Uterus (tissue), 4 donors: Measurements from ENCODE around the gene KCNJ18. TPM values are rescaled to one million over a fixed set of nuclear protein-coding genes. Genes with fewer than 3 reads are reported as not detected.
"Not testable (repeated sequence)": the region's sequence is repeated elsewhere in the genome, so short reads cannot be mapped to it uniquely, and the experiment has no call there.

Source experiments
- DNase-seq, 2 donors: peaks; one replicate each; pipeline ENCODE4 v3.0.0-alpha.2; 2019 to 2020
- H3K27ac ChIP-seq, 2 donors: fragments of 200-600 bp; sonication (generic); 1 replicate in 1 of 2; 2 replicates in 1 of 2; pipeline ENCODE4 v1.5.1; 2016 to 2018
- H3K27me3 ChIP-seq, 2 donors: fragments of 200-600 bp; sonication (generic); one replicate each; pipeline ENCODE4 v1.5.1; 2018 to 2019; ENCODE audit warnings: control low read depth in 1 of 2
- H3K36me3 ChIP-seq, 2 donors: fragments of 200-600 bp; sonication (generic); one replicate each; pipeline ENCODE4 v1.5.1; 2019; ENCODE audit warnings: control low read depth in 1 of 2
- H3K4me1 ChIP-seq, 2 donors: fragments of 200-600 bp; sonication (generic); one replicate each; pipeline ENCODE4 v1.5.1; 2018 to 2019; ENCODE audit warnings: control low read depth in 1 of 2
- H3K4me3 ChIP-seq, 2 donors: fragments of 200-600 bp; sonication (generic); 1 replicate in 1 of 2; 2 replicates in 1 of 2; pipeline ENCODE4 v1.5.1; 2018 to 2019; ENCODE audit warnings: mild to moderate bottlenecking in 1 of 2
- H3K9me3 ChIP-seq, 2 donors: fragments of 200-600 bp; sonication (generic); one replicate each; pipeline ENCODE4 v1.5.1; 2019; ENCODE audit warnings: control low read depth in 1 of 2
- POLR2A ChIP-seq, 2 donors: fragments of 450-650 bp; IDR thresholded peaks; one replicate each; pipeline ENCODE4 v1.6.1; 2016; ENCODE audit warnings: antibody characterized with exemption in 2 of 2, mild to moderate bottlenecking in 1 of 2, moderate library complexity in 1 of 2
- intact Hi-C: fragments of 100-400 bp; cut with DNase I; formaldehyde crosslinking; loops from one replicate; pipeline ENCODE4 v1.15.1; 2023; ENCODE audit warnings: low total_unique reads
- total RNA-seq, 4 donors: library from RNA; depleted of rRNA in 3 of 4; stranded (reverse); fragments of >200 nt in 3 of 4; gene quantifications; one replicate each; pipeline versions ENCODE4 v1.1.0 to v1.2.4, GENCODE V29; 2014 to 2023
- TF ChIP-seq, protein P1 (sequence below), 4 experiments: fragments of 200-600 bp in 2 of 4; fragments of 450-650 bp in 2 of 4; sonication (generic) in 2 of 4; IDR thresholded peaks; one replicate each; pipeline ENCODE4 v1.5.1; 2016 to 2019; ENCODE audit warnings: antibody characterized with exemption in 4 of 4, mild to moderate bottlenecking in 2 of 4, moderate library complexity in 1 of 4
- donor health status: DM: yes; HTN: yes; CAD: no.

KCNJ18 gene
- total RNA-seq, 4 donors from 2014 or later: not detected

DNA sequence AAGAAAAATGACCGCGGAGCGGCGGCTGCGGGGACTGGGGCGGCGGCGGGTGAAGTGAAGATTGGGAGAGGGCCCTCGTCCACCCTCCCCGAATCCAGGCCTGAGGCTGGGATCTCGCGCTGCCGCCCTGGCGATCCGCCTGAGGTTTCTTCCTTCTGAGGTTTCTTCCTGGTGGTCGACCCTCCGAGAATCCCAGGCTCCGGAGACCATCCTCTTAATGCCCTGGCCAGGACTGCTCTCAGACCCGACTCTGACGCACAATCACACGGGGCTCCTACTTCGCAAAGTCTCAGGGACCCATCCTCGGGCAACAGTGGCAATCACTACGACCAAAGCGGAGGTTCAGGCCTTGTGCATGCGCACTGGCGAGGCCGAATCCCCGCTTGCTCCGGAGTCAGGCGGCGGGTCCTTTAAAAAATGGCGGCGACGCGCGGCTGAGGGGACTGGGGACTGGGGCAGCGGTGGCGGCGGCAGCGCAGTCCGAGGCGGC, 18.0 kb upstream of the KCNJ18 start:
- DNase-seq: peak in 1 of 2 donors; percentile 13
- no peaks in the 10 kb centered on the region for H3K27me3 ChIP-seq
- TF ChIP-seq, protein P1, sequence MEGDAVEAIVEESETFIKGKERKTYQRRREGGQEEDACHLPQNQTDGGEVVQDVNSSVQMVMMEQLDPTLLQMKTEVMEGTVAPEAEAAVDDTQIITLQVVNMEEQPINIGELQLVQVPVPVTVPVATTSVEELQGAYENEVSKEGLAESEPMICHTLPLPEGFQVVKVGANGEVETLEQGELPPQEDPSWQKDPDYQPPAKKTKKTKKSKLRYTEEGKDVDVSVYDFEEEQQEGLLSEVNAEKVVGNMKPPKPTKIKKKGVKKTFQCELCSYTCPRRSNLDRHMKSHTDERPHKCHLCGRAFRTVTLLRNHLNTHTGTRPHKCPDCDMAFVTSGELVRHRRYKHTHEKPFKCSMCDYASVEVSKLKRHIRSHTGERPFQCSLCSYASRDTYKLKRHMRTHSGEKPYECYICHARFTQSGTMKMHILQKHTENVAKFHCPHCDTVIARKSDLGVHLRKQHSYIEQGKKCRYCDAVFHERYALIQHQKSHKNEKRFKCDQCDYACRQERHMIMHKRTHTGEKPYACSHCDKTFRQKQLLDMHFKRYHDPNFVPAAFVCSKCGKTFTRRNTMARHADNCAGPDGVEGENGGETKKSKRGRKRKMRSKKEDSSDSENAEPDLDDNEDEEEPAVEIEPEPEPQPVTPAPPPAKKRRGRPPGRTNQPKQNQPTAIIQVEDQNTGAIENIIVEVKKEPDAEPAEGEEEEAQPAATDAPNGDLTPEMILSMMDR (IDR thresholded peaks at IDR 0.05): no peak
- TF ChIP-seq POLR2A (IDR thresholded peaks at IDR 0.05): no peak

GRCh38 chr17:21674891-21675738, 17.2 kb upstream of the KCNJ18 start:
- H3K27me3 ChIP-seq, H3K4me3 ChIP-seq, intact Hi-C loops, H3K4me1 ChIP-seq, H3K9me3 ChIP-seq, H3K27ac ChIP-seq, H3K36me3 ChIP-seq: not testable (repeated sequence)
- DNase-seq: peak in 1 of 2 donors; percentile 6

More for the DNA sequence above, 18.0 kb upstream of the KCNJ18 start:
- Histone ChIP-seq H3K4me3 (no peak overlapping the region), H3K9me3 (no peaks in the 10 kb centered on the region), H3K27ac (no peak overlapping the region), H3K4me1 (no peaks in the 10 kb centered on the region), H3K36me3 (no peaks in the 10 kb centered on the region)
- intact Hi-C loops: no loop called here

DNA sequence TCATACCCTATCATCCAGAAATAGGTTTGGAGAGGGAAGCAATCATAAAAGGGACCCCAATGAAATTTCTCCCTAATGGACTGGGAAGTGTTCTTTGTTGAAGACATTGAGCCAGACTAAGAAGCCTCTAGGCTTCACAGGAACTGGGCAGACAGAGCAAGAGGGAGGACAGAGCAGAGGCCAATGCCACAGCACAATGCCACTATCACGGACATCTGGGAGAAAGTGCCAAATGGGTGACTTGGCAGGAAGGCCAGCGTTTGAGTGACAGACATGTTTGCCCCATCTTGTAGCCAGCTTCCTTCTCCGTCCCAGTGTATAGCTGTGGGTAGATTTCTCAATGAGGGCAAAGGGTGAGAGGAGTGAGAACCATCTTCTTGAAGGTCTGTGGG, 16.6 kb upstream of the KCNJ18 start:
- H3K4me3 ChIP-seq, DNase-seq, H3K36me3 ChIP-seq, H3K4me1 ChIP-seq, H3K27ac ChIP-seq, H3K27me3 ChIP-seq, intact Hi-C loops, H3K9me3 ChIP-seq: not testable (repeated sequence)

DNA sequence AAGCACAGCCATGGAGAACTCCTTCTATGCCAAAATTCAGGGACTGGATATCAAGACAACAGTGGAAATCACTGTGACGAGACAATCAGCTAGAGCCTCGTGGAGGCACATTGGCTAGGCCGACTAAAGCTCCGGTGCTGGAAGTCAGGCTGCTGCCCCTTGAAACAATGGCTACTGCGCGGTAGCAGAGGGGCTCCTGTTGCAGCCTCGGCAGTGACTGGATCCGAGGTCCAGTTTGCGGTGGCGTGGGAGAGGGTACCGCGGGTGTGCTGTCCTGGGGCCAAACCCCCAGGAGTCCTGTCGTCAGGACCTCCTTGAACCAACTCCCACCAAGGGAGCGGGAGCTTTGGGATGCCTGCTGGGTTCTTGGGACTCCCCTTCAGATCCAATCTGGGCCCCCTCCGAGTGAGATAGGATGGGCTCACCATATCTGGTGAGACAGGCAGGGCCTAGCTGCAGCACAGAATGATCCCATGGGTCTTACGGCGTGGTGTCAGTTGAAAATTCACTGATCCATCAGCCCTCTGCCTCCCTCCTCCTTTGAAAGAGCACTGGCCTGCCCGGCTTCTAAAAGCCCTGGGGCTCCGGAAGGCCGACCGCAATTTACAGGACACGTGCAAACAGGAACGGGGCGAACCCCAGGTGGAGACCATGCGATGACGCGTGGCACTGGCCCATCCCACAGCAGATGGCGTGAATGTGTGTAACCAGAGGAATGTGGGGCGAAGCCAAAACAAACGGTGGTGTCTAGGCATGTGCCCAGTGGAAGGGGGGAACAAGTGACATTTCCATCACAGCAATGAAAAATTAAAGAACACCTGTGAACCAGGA, 15.8 kb upstream of the KCNJ18 start:
- Histone ChIP-seq H3K27ac (no peak overlapping the region), H3K4me3 (no peak overlapping the region), H3K36me3 (no peaks in the 10 kb centered on the region), H3K4me1 (no peaks in the 10 kb centered on the region), H3K27me3 (no peaks in the 10 kb centered on the region), H3K9me3 (no peaks in the 10 kb centered on the region)
- TF ChIP-seq POLR2A (IDR thresholded peaks at IDR 0.05): no peak
- TF ChIP-seq, protein P1 (IDR thresholded peaks at IDR 0.05): no peak
- peak in 1 of 2 donors; percentile 8 for DNase-seq
- intact Hi-C loops: no loop called here

- Histone ChIP-seq H3K27me3 (no peaks in the 10 kb centered on the region), H3K9me3 (no peaks in the 10 kb centered on the region), H3K36me3 (no peaks in the 10 kb centered on the region), H3K4me3 (no peak overlapping the region), H3K27ac (no peak overlapping the region), H3K4me1 (no peaks in the 10 kb centered on the region)
- intact Hi-C loops: no loop called here
- no peak for TF ChIP-seq POLR2A (IDR thresholded peaks at IDR 0.05)
- TF ChIP-seq, protein P1 (IDR thresholded peaks at IDR 0.05): no peak
- DNase-seq: no peak
Measured at GRCh38 chr17:21677126-21677910, 15.0 kb upstream of the KCNJ18 start.
